ENCODE results near the gene SPG7.

DNA sequence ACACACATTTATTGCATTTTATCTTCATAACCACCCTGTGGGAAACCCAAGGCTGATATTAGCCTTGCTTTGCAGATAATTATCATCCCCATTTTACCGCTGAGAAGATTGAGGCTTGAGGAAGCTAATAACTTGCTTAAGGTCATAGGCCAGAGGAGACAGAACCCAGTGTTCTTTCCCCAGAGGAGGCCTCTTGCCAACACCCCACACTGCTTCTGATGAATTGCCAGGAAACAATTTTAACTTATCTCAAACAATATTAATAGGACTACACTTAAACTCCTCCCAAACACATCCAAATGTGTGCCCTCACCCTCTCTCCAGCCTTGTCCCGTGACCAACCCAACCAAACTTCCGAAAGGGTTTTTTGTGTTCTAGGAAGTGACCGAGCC lies 2.1 kb upstream of the SPG7 start:
- TF ChIP-seq, protein P1, sequence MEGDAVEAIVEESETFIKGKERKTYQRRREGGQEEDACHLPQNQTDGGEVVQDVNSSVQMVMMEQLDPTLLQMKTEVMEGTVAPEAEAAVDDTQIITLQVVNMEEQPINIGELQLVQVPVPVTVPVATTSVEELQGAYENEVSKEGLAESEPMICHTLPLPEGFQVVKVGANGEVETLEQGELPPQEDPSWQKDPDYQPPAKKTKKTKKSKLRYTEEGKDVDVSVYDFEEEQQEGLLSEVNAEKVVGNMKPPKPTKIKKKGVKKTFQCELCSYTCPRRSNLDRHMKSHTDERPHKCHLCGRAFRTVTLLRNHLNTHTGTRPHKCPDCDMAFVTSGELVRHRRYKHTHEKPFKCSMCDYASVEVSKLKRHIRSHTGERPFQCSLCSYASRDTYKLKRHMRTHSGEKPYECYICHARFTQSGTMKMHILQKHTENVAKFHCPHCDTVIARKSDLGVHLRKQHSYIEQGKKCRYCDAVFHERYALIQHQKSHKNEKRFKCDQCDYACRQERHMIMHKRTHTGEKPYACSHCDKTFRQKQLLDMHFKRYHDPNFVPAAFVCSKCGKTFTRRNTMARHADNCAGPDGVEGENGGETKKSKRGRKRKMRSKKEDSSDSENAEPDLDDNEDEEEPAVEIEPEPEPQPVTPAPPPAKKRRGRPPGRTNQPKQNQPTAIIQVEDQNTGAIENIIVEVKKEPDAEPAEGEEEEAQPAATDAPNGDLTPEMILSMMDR (IDR thresholded peaks at IDR 0.05) = no peak
- no peak for TF ChIP-seq POLR2A (IDR thresholded peaks at IDR 0.05)
